Muscle of leg (tissue), 11 donors: ENCODE measurements around the gene MATCAP1. TPM values are rescaled to one million over a fixed set of nuclear protein-coding genes. Genes with fewer than 3 reads are reported as not detected.

Experiments used
- DNase-seq: peaks from one replicate; pipeline ENCODE4 v3.0.0; 2013
- H3K27ac ChIP-seq: one replicate; pipeline ENCODE4 v1.5.1; 2013; ENCODE audit warnings: mild to moderate bottlenecking, low read length, control low read depth
- H3K27me3 ChIP-seq: one replicate; pipeline ENCODE4 v1.6.1; 2013; ENCODE audit warnings: low read length; ENCODE audit not compliant: control insufficient read depth, insufficient read depth
- H3K36me3 ChIP-seq: one replicate; pipeline ENCODE4 v1.6.1; 2013; ENCODE audit warnings: low read length; ENCODE audit not compliant: control insufficient read depth, insufficient read depth
- H3K4me1 ChIP-seq: one replicate; pipeline ENCODE4 v1.6.1; 2013; ENCODE audit warnings: low read length; ENCODE audit not compliant: control insufficient read depth, insufficient read depth
- H3K4me3 ChIP-seq: one replicate; pipeline ENCODE4 v1.5.1; 2013; ENCODE audit warnings: low read length, control low read depth
- H3K9me3 ChIP-seq: replicated peaks from 2 replicates; pipeline ENCODE4 v1.6.1; 2013; ENCODE audit warnings: low read depth, low read length; ENCODE audit not compliant: control insufficient read depth
- WGBS: methylation state at CpG from one replicate; pipeline ENCODE4 v1.1.5; 2013; ENCODE audit warnings: missing lambda C conversion rate; ENCODE audit not compliant: insufficient coverage; 5-methylcytosine and 5-hydroxymethylcytosine counted together
- polyA plus RNA-seq, 8 donors: library from polyadenylated mRNA; unstranded; fragments of 120-200 nt; gene quantifications; one replicate each; pipeline versions ENCODE4 v1.2.1 to v1.2.3, GENCODE V29; 2013; ENCODE audit warnings: inconsistent platforms in 1 of 8, low replicate concordance in 1 of 8; ENCODE audit not compliant: insufficient read length in 8 of 8, insufficient read depth in 1 of 8
- total RNA-seq: library from RNA; stranded (reverse); fragments of 120-200 nt; gene quantifications from one replicate; pipeline ENCODE4 v1.2.4, GENCODE V29; 2013

MATCAP1 gene
- total and polyA plus RNA-seq, 9 donors: 8.6 to 25.9 (median 20.7) TPM

DNA sequence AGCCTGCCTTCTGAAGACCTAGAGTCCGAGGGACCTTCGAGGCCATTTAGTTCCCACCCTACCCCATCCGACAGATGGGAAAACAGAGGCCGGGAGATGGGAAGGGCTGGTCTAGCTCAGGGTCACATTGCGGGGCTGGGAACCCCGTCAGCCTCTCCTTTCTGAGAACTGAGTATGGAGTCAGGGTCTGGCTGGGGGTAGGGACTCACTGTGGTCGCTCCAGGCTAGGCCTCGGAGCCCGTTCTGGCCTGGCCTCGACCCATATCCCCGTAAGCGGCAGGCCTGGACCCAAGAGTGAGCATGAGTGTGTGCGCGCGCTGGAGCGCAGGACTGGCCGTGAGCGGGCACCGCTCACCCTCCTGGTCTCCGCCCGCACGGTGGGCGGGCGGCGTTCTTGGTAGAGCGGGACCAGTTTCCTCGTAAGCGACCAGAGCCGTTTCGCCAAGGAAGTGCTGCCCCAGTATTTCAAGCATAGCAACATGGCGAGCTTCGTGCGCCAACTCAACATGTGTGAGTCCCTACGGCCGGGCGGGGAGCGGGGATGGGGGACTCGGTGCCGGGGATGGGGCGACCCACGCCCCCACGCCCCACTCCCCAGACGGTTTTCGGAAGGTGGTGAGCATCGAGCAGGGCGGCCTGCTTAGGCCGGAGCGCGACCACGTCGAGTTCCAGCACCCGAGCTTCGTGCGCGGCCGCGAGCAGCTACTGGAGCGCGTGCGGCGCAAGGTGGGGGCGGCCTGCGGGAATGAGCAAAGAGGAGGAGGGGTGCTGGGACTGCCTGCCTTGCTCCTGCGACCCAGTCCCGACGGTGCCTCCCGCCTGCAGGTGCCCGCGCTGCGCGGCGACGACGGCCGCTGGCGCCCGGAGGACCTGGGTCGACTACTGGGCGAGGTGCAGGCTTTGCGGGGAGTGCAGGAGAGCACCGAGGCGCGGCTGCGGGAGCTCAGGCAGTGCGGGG is 18.4 kb downstream of the MATCAP1 start:
- Histone ChIP-seq H3K4me1 (peaks cover 61% of the 10 kb centered on the region), H3K27ac (no peak overlapping the region), H3K36me3 (no peaks in the 10 kb centered on the region), H3K4me3 (no peak overlapping the region), H3K9me3 (no peaks in the 10 kb centered on the region), H3K27me3 (peaks cover 98% of the 10 kb centered on the region)
- DNase-seq: no peak
- 3% methylated on average over 63 of the region's 85 CpGs for WGBS

DNA sequence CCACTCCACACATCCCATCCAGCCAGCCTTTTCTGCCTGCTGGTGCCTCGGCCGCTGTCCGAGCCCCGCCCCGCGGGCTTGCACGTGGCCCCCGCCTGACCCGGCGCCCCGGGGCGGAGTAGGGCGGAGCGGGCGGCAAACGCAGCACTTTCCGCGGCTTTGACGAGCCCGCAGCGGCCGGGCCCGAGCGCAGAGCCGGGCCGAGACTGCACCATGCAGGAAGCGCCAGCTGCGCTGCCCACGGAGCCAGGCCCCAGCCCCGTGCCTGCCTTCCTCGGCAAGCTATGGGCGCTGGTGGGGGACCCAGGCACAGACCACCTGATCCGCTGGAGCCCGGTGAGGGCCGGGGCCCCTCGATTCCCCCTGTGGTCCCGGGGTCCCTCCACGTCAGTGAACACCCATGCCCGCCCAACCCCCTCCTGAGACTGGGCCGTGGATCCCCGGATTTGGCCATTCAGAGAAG is 19.1 kb downstream of the MATCAP1 start, which contains the start of gene HSF4:
TSS of gene HSF4 (plus strand) at position 147 of the 463 bp plus-strand sequence. CDS start at position 214, 67 bp downstream.
- peaks cover 60% of the 10 kb centered on the region for H3K4me1 ChIP-seq
- WGBS: 1% methylated on average over 32 of the region's 41 CpGs

GRCh38 chr16:67163999-67164558 is 19.7 kb downstream of the MATCAP1 start:
- no peak for DNase-seq

More for the DNA sequence above, 19.1 kb downstream of the MATCAP1 start, which contains the start of gene HSF4:
- Histone ChIP-seq H3K4me3 (peak within 1 kb of the TSS; percentile 13), H3K9me3 (no peaks in the 10 kb centered on the region), H3K27me3 (peaks cover 98% of the 10 kb centered on the region), H3K36me3 (no peaks in the 10 kb centered on the region), H3K27ac (no peak within 1 kb of the TSS)
- no peak for DNase-seq

GRCh38 chr16:67163164-67163998 is 20.4 kb downstream of the MATCAP1 start:
- under 1% methylated on average over 86 of the region's 99 CpGs for WGBS
- peaks cover 98% of the 10 kb centered on the region for H3K27me3 ChIP-seq
- DNase-seq: no peak

More at GRCh38 chr16:67163999-67164558, 19.7 kb downstream of the MATCAP1 start:
- H3K27me3 ChIP-seq: peaks cover 98% of the 10 kb centered on the region
- peak overlapping the region; percentile 13 for H3K4me3 ChIP-seq
- 0% methylated on average over 18 of the region's 34 CpGs for WGBS
- no peaks in the 10 kb centered on the region for H3K9me3 ChIP-seq
- no peaks in the 10 kb centered on the region for H3K36me3 ChIP-seq
- H3K27ac ChIP-seq: no peak overlapping the region
- peaks cover 57% of the 10 kb centered on the region for H3K4me1 ChIP-seq

DNA sequence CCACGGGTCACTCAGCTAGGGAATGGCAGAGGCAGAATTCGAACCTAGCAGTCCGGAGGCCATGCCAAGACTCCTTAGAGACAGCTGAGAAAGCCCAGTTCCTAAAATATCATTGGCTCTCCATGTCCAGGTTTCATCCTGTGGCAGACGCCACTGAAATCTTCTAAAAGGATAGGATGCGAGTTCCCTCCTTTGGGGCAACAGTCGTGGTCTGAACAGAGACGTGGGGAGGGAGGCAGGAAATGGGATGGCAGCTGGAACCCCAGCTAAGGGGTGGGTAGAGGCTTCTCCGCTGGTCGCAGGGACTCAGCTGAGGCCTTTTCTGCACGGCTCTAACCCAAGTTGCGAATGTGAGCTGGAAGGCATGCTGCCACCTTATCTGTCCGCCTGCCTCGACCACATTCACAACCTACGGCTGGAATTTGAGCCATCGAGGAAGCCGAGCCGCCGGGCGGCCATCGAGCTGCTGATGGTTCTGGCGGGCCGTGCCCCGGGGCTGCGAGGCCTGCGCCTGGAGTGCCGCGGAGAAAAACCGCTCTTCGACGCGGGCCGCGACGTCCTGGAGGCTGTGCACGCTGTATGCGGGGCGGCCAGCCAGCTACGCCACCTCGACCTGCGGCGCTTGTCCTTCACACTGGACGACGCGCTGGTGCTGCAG is 21.1 kb downstream of the MATCAP1 start:
- H3K4me1 ChIP-seq: peaks cover 54% of the 10 kb centered on the region
- H3K36me3 ChIP-seq: no peaks in the 10 kb centered on the region
- no peaks in the 10 kb centered on the region for H3K9me3 ChIP-seq
- WGBS: 3% methylated on average over 41 of the region's 44 CpGs
- H3K27me3 ChIP-seq: peaks cover 98% of the 10 kb centered on the region
- peak overlapping the region; percentile 17 for H3K4me3 ChIP-seq
- DNase-seq: no peak
- H3K27ac ChIP-seq: no peak overlapping the region

More at GRCh38 chr16:67163164-67163998, 20.4 kb downstream of the MATCAP1 start:
- peak overlapping the region; percentile 17 for H3K4me3 ChIP-seq
- peaks cover 54% of the 10 kb centered on the region for H3K4me1 ChIP-seq
- no peak overlapping the region for H3K27ac ChIP-seq
- no peaks in the 10 kb centered on the region for H3K9me3 ChIP-seq
- no peaks in the 10 kb centered on the region for H3K36me3 ChIP-seq

GRCh38 chr16:67161595-67162058 is 22.1 kb downstream of the MATCAP1 start:
- Histone ChIP-seq H3K27ac (no peak overlapping the region), H3K27me3 (peaks cover 98% of the 10 kb centered on the region), H3K36me3 (no peaks in the 10 kb centered on the region), H3K4me1 (peaks cover 54% of the 10 kb centered on the region), H3K9me3 (no peaks in the 10 kb centered on the region), H3K4me3 (no peak overlapping the region)
- no peak for DNase-seq
- WGBS: 23% methylated on average over 13 of the region's 25 CpGs

- Histone ChIP-seq H3K4me3 (peak overlapping the region; percentile 73), H3K27ac (no peak overlapping the region), H3K9me3 (no peaks in the 10 kb centered on the region), H3K27me3 (peaks cover 98% of the 10 kb centered on the region), H3K36me3 (no peaks in the 10 kb centered on the region), H3K4me1 (peaks cover 56% of the 10 kb centered on the region)
- DNase-seq: peak; percentile 49
- 1% methylated on average over 18 of the region's 34 CpGs for WGBS
Measured at GRCh38 chr16:67158637-67159600, 24.8 kb downstream of the MATCAP1 start.

DNA sequence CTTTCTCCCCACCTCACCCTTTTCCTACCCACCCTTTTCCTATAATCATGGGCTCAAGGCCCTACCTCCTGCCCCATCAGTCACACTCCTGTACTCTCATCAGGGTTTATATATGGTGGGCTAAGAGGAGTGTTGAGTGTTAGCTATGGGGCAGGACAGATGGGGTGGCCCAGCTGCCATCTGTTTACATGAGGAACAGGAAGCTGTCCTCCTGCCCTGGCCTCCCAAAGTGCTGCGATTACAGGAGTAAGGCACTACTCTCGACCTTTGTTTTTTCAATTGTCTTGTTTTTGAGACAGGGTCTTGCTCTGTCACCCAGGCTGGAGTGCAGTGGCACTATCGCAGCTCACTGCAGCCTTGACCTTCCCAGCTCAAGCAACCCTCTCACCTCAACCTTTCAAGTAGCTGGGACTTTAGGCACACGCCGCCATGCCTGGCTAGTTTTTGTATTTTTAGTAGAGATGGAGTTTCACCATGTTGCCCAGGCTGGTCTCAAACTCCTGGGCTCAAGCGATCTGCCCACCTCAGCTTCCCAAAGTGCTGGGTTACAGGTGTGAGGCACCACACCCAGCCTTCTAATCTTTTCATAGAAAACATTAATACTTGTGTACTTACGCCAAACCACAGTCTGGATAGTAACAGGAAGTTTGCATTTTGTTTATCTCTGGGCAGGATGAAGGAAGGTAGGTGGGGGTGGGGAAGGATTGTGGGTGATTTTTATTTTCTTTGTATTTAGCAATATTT is 25.7 kb downstream of the MATCAP1 start:
- no peak overlapping the region for H3K27ac ChIP-seq
- H3K4me1 ChIP-seq: peaks cover 49% of the 10 kb centered on the region
- H3K4me3 ChIP-seq: no peak overlapping the region
- H3K9me3 ChIP-seq: no peaks in the 10 kb centered on the region
- no peak for DNase-seq
- peaks cover 95% of the 10 kb centered on the region for H3K27me3 ChIP-seq
- no CpG with 5 or more reads among the region's 7 CpGs for whole genome bisulfite sequencing
- H3K36me3 ChIP-seq: no peaks in the 10 kb centered on the region
